ENCODE data around the gene PYM1.
"Not testable (repeated sequence)": the region's sequence is repeated elsewhere in the genome, so short reads cannot be mapped to it uniquely, and the experiment has no call there.

PYM1 gene

GRCh38 chr12:55874443-55874842 is 53.3 kb downstream of the PYM1 start:
- Histone ChIP-seq H3K9me3 (ENCODE audit: insufficient read depth, low read length) (peaks cover 5% of the 10 kb centered on the region; the same call in 1 of the 2 replicates), H3F3A (ENCODE audit: insufficient read depth) (no peaks in the 10 kb centered on the region), H3K4me3 (ENCODE audit: insufficient read depth, low read length, poor library complexity, severe bottlenecking) (no peak overlapping the region), H3K27me3 (ENCODE audit: low read length) (no peaks in the 10 kb centered on the region), H2AFZ (ENCODE audit: low read depth, low read length, severe bottlenecking) (no peak overlapping the region), H3K79me2 (ENCODE audit: insufficient read depth, low read length) (no peaks in the 10 kb centered on the region), H3K4me2 (ENCODE audit: low read depth, low read length, poor library complexity, severe bottlenecking) (no peak overlapping the region), H3K36me3 (ENCODE audit: low read length) (0 out of 2 replicates have a peak, but pooled peaks cover 3% of the 10 kb centered on the region), H4K20me1 (ENCODE audit: low read depth, low read length) (no peaks in the 10 kb centered on the region), H3K9me2 (replicated peaks; ENCODE audit: insufficient read depth, low read length) (no peaks in the 10 kb centered on the region), H3K9ac (ENCODE audit: low read length) (no peak overlapping the region), H3K27ac (ENCODE audit: low read depth, low read length) (no peak overlapping the region)
- TF ChIP-seq CTCF (IDR thresholded peaks at IDR 0.05; ENCODE audit: insufficient read depth, low read length, poor library complexity, severe bottlenecking) (no peak), EZH2phosphoT487 (conservative IDR thresholded peaks at IDR 0.05; ENCODE audit: low read length) (no peak)

GRCh38 chr12:55866454-55867004 is 61.2 kb downstream of the PYM1 start:
- H3K9me2 ChIP-seq (replicated peaks; ENCODE audit: insufficient read depth, low read length); H3K27ac ChIP-seq (ENCODE audit: low read depth, low read length); H3F3A ChIP-seq (ENCODE audit: insufficient read depth); H4K20me1 ChIP-seq (ENCODE audit: low read depth, low read length); H2AFZ ChIP-seq (ENCODE audit: low read depth, low read length, severe bottlenecking); H3K9me3 ChIP-seq (ENCODE audit: insufficient read depth, low read length); H3K79me2 ChIP-seq (ENCODE audit: insufficient read depth, low read length); H3K36me3 ChIP-seq (ENCODE audit: low read length); H3K4me3 ChIP-seq (ENCODE audit: insufficient read depth, low read length, poor library complexity, severe bottlenecking); H3K4me2 ChIP-seq (ENCODE audit: low read depth, low read length, poor library complexity, severe bottlenecking); H3K27me3 ChIP-seq (ENCODE audit: low read length); H3K9ac ChIP-seq (ENCODE audit: low read length): not testable (repeated sequence)

GRCh38 chr12:55865327-55865726 is 62.4 kb downstream of the PYM1 start:
- no peaks in the 10 kb centered on the region for H3K79me2 ChIP-seq (ENCODE audit: insufficient read depth, low read length)
- H3K9ac ChIP-seq (ENCODE audit: low read length), result no peak overlapping the region
- no peaks in the 10 kb centered on the region for H3K9me2 ChIP-seq (replicated peaks; ENCODE audit: insufficient read depth, low read length)
- H3K27ac ChIP-seq (ENCODE audit: low read depth, low read length), result no peak overlapping the region
- H4K20me1 ChIP-seq (ENCODE audit: low read depth, low read length), result no peaks in the 10 kb centered on the region
- TF ChIP-seq CTCF (IDR thresholded peaks at IDR 0.05; ENCODE audit: insufficient read depth, low read length, poor library complexity, severe bottlenecking) (no peak), EZH2phosphoT487 (conservative IDR thresholded peaks at IDR 0.05; ENCODE audit: low read length) (no peak)
- H3K9me3 ChIP-seq (ENCODE audit: insufficient read depth, low read length), result peaks cover 4% of the 10 kb centered on the region; the same call in 1 of the 2 replicates
- H3K4me3 ChIP-seq (ENCODE audit: insufficient read depth, low read length, poor library complexity, severe bottlenecking), result no peak overlapping the region
- no peaks in the 10 kb centered on the region for H3K27me3 ChIP-seq (ENCODE audit: low read length)
- H3K4me2 ChIP-seq (ENCODE audit: low read depth, low read length, poor library complexity, severe bottlenecking), result no peak overlapping the region
- no peaks in the 10 kb centered on the region for H3F3A ChIP-seq (ENCODE audit: insufficient read depth)
- H2AFZ ChIP-seq (ENCODE audit: low read depth, low read length, severe bottlenecking), result no peak overlapping the region
- no peaks in the 10 kb centered on the region for H3K36me3 ChIP-seq (ENCODE audit: low read length)

GRCh38 chr12:55862931-55863330 is 64.8 kb downstream of the PYM1 start:
- H3K79me2 ChIP-seq (ENCODE audit: insufficient read depth, low read length); H3K27ac ChIP-seq (ENCODE audit: low read depth, low read length); H3K9me2 ChIP-seq (replicated peaks; ENCODE audit: insufficient read depth, low read length); H3K4me2 ChIP-seq (ENCODE audit: low read depth, low read length, poor library complexity, severe bottlenecking); H4K20me1 ChIP-seq (ENCODE audit: low read depth, low read length); H2AFZ ChIP-seq (ENCODE audit: low read depth, low read length, severe bottlenecking); H3K27me3 ChIP-seq (ENCODE audit: low read length); H3K4me3 ChIP-seq (ENCODE audit: insufficient read depth, low read length, poor library complexity, severe bottlenecking); H3K9ac ChIP-seq (ENCODE audit: low read length); H3K9me3 ChIP-seq (ENCODE audit: insufficient read depth, low read length); H3K36me3 ChIP-seq (ENCODE audit: low read length); H3F3A ChIP-seq (ENCODE audit: insufficient read depth): not testable (repeated sequence)

Measured in SU-DHL-6 (cell line).